Activated CD8-positive, alpha-beta memory T cell treated with anti-CD3 and anti-CD28 coated beads, Interleukin-2, amount 10 ng/mL, durations not matched to agents 7 days and 5 days (primary cell): ENCODE results near the gene TNRC6A. TPM values are rescaled to one million over a fixed set of nuclear protein-coding genes. Genes with fewer than 3 reads are reported as not detected.

Experiments
- ATAC-seq: fragments of 150-1000 bp; cut with Tn5 transposase; one replicate; pipeline ENCODE4 v1.10.0; 2021; ENCODE audit warnings: moderate library complexity
- CTCF ChIA-PET: fragments of 350-600 bp; sonication (Branson Sonifier 250); formaldehyde crosslinking; loops from one replicate; lab custom pipeline; 2021; ENCODE audit warnings: antibody characterized with exemption; lab: Charles Lee
- DNase-seq: peaks from one replicate; pipeline ENCODE4 v3.0.0-alpha.2; 2020
- H3K27ac Mint-ChIP-seq: one replicate; pipeline ENCODE4 v1.8.0; 2021; ENCODE audit warnings: mild to moderate bottlenecking, mixed read lengths
- H3K27me3 Mint-ChIP-seq: one replicate; pipeline ENCODE4 v1.8.0; 2021; ENCODE audit warnings: mixed read lengths
- H3K36me3 Mint-ChIP-seq: one replicate; pipeline ENCODE4 v1.8.0; 2021; ENCODE audit warnings: mild to moderate bottlenecking, mixed read lengths
- H3K4me1 Mint-ChIP-seq: one replicate; pipeline ENCODE4 v1.8.0; 2021; ENCODE audit warnings: mixed read lengths
- H3K4me3 Mint-ChIP-seq: one replicate; pipeline ENCODE4 v1.8.0; 2021; ENCODE audit warnings: mild to moderate bottlenecking, moderate library complexity, mixed read lengths
- H3K9me3 Mint-ChIP-seq: one replicate; pipeline ENCODE4 v1.8.0; 2022; ENCODE audit warnings: low read depth, mixed read lengths
- total RNA-seq, 2 experiments: library from RNA; stranded (reverse); gene quantifications; one replicate each; pipeline ENCODE4 v1.2.3, GENCODE V29; 2021

TNRC6A gene
- total RNA-seq, 2 experiments from 2014 or later, result 38.9 to 39.6 TPM

- Mint-ChIP-seq H3K4me3 (no peak overlapping the region), H3K27me3 (peaks cover 4% of the 10 kb centered on the region), H3K36me3 (no peaks in the 10 kb centered on the region), H3K9me3 (no peaks in the 10 kb centered on the region), H3K4me1 (no peaks in the 10 kb centered on the region), H3K27ac (no peak overlapping the region)
- CTCF ChIA-PET, result no interaction called here
- no peak for ATAC-seq
- DNase-seq, result no peak
Observed at GRCh38 chr16:24873028-24873427, 143.6 kb downstream of the TNRC6A start.

- CTCF ChIA-PET, result no interaction called here
- H3K9me3 Mint-ChIP-seq, result no peaks in the 10 kb centered on the region
- H3K4me1 Mint-ChIP-seq, result no peaks in the 10 kb centered on the region
- no peak overlapping the region for H3K27ac Mint-ChIP-seq
- H3K36me3 Mint-ChIP-seq, result no peaks in the 10 kb centered on the region
- peaks cover 3% of the 10 kb centered on the region for H3K27me3 Mint-ChIP-seq
- DNase-seq (no peak), ATAC-seq (no peak)
- H3K4me3 Mint-ChIP-seq, result no peak overlapping the region
Observed at GRCh38 chr16:24875466-24875865, 146.0 kb downstream of the TNRC6A start.

Other genes with a start within 250 kb of the TNRC6A start
- gene RBBP6, start 190.1 kb upstream of the TNRC6A start, total RNA-seq, result 10 to 100 TPM; 60.4 to 72.4 TPM
- not detected for gene SLC5A11, start 116.3 kb downstream of the TNRC6A start, total RNA-seq